Effector memory CD4-positive, alpha-beta T cell (primary cell): ENCODE data around the gene TEAD1.

Source experiments
- DNase-seq, 3 donors: peaks; one replicate each; pipeline ENCODE4 v3.0.0-alpha.2; 2020
- H3K27ac ChIP-seq: 2 replicates; pipeline ENCODE4 v1.7.0; 2013; ENCODE audit warnings: mild to moderate bottlenecking, low read length, moderate library complexity; ENCODE audit not compliant: insufficient read depth, poor library complexity, severe bottlenecking
- H3K27me3 ChIP-seq: replicated peaks from 2 replicates; pipeline ENCODE4 v1.7.0; 2013; ENCODE audit warnings: mild to moderate bottlenecking, low read length; ENCODE audit not compliant: insufficient read depth, control insufficient read depth, poor library complexity, severe bottlenecking
- H3K36me3 ChIP-seq: 2 replicates; pipeline ENCODE4 v1.7.0; 2013; ENCODE audit warnings: mild to moderate bottlenecking, low read length, moderate library complexity; ENCODE audit not compliant: control insufficient read depth, insufficient read depth
- H3K4me1 ChIP-seq: 2 replicates; pipeline ENCODE4 v1.7.0; 2013; ENCODE audit warnings: low read length, mild to moderate bottlenecking; ENCODE audit not compliant: control insufficient read depth, insufficient read depth, poor library complexity, severe bottlenecking
- H3K4me3 ChIP-seq: 2 replicates; pipeline ENCODE4 v1.7.0; 2013; ENCODE audit warnings: low read length, low read depth, mild to moderate bottlenecking; ENCODE audit not compliant: insufficient read depth, poor library complexity, severe bottlenecking
- H3K9me3 ChIP-seq: 2 replicates; pipeline ENCODE4 v1.7.0; 2013; ENCODE audit warnings: mild to moderate bottlenecking, low read length, moderate library complexity; ENCODE audit not compliant: control insufficient read depth

The TEAD1 gene

GRCh38 chr11:12826441-12826840, 152.2 kb downstream of the TEAD1 start:
- Histone ChIP-seq H3K27ac (no peak overlapping the region), H3K36me3 (no peaks in the 10 kb centered on the region), H3K4me1 (no peaks in the 10 kb centered on the region), H3K9me3 (no peaks in the 10 kb centered on the region), H3K4me3 (no peak overlapping the region), H3K27me3 (no peaks in the 10 kb centered on the region)
- DNase-seq: no peak

DNA sequence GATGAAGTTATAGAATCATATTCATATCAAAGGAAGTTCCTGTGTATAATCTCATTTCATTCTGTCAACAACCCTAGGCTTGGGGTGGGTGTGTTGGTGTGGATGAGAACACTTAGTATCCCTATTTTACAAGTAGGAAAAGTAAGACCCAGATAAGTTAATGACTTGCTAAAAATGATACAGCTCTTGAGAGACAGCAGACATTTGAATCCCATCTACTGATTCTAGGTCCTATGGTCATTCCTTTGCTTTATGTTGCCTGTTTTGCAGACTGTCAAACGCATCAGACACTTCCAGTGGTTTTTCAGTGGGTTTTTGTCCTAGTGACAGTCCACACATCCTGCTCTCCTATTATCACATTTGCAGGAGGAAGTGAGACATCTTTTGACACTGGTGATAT, 153.1 kb downstream of the TEAD1 start:
- Histone ChIP-seq H3K9me3 (no peaks in the 10 kb centered on the region), H3K36me3 (no peaks in the 10 kb centered on the region), H3K4me3 (no peak overlapping the region), H3K4me1 (no peaks in the 10 kb centered on the region), H3K27me3 (no peaks in the 10 kb centered on the region), H3K27ac (no peak overlapping the region)
- DNase-seq: no peak

DNA sequence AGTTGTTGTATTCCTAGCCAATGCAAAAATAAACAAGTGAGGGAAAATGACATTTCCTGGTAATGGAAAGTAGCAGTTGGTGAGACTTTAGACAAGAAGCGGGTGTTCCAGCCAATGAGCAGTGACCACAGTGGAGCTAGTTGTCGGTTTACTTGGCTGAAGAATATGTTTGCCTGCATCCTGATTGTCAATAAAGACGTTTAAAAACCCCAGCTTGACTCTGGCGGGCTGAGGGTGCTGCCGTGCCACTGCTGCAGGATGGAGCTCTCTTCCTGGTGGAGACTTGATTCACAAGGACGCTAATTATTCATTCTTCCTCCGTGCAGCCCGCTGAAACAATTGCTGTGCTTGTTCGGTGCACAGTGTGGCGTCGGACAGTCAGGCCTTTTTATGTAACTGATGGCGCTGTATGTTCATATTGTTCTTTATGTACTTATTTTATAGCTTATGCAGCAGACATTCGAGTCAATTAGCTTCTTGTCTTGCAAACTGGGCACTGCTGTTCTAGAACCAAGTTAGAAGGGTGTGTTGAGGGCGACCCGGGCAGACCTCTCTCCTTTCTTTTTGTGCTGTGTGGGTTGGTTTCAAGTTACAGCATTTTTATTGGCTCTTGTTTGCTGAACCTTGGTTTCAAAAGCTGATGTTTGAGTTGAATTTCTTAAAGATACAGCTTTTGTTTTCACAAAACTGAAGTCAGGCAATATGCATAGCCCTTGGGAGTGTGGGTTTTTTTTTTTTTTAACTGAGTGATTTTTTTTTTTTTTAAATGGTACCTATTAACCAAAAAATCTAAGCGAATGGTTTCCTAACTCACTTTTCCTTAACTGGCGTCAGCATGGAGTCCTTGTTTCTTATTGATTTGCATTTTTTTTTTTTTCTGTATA, 153.9 kb downstream of the TEAD1 start:
- no peak for DNase-seq
- H3K9me3 ChIP-seq: no peaks in the 10 kb centered on the region

GRCh38 chr11:12829131-12829530, 154.9 kb downstream of the TEAD1 start:
- no peak overlapping the region for H3K4me3 ChIP-seq
- no peaks in the 10 kb centered on the region for H3K4me1 ChIP-seq
- no peak overlapping the region for H3K27ac ChIP-seq
- no peaks in the 10 kb centered on the region for H3K27me3 ChIP-seq
- H3K36me3 ChIP-seq: no peaks in the 10 kb centered on the region
- DNase-seq: no peak
- no peaks in the 10 kb centered on the region for H3K9me3 ChIP-seq

More for the DNA sequence above, 153.9 kb downstream of the TEAD1 start:
- Histone ChIP-seq H3K27me3 (no peaks in the 10 kb centered on the region), H3K36me3 (no peaks in the 10 kb centered on the region), H3K27ac (no peak overlapping the region), H3K4me1 (no peaks in the 10 kb centered on the region), H3K4me3 (no peak overlapping the region)

GRCh38 chr11:12829540-12830314, 155.5 kb downstream of the TEAD1 start:
- H3K4me1 ChIP-seq: no peaks in the 10 kb centered on the region
- no peaks in the 10 kb centered on the region for H3K9me3 ChIP-seq
- H3K27ac ChIP-seq: no peak overlapping the region
- no peaks in the 10 kb centered on the region for H3K36me3 ChIP-seq
- DNase-seq: no peak
- H3K27me3 ChIP-seq: no peaks in the 10 kb centered on the region
- H3K4me3 ChIP-seq: no peak overlapping the region

DNA sequence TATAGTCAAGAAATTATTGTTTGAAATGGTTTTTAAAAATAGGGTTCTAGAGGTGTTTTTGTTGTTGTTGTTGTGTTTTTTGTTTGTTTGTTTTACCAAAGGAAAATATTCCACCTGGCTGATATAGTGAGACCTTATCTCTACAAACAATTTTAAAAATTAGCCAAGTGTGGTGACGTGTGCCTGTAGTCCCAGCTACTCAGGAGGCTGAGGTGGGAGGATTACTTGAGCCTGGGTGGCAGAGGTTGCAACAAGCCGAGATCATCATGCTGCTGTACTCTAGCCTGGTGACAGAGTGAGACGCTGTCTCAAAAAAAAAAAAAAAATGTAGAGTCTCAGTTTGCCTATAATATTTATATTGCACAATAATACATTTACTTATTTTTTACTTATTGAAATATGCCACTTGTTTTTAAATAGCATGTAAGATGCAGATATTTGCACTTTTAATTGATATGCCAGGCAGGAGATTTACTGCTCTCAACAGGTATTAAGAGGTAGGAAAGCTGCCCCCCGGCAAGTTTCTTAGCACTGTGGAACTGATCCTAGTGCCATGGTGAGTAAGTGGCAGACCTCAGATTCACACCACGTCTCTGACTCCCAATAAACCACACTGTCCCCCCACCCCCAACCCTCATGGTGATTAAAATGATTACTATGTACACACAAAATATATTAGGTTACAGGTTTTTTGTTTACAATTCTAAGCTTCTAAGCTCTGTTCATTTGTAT, 157.4 kb downstream of the TEAD1 start:
- H3K27me3 ChIP-seq: no peaks in the 10 kb centered on the region
- no peaks in the 10 kb centered on the region for H3K9me3 ChIP-seq
- no peak overlapping the region for H3K4me3 ChIP-seq
- no peak overlapping the region for H3K27ac ChIP-seq
- H3K36me3 ChIP-seq: no peaks in the 10 kb centered on the region
- H3K4me1 ChIP-seq: no peaks in the 10 kb centered on the region
- no peak for DNase-seq

DNA sequence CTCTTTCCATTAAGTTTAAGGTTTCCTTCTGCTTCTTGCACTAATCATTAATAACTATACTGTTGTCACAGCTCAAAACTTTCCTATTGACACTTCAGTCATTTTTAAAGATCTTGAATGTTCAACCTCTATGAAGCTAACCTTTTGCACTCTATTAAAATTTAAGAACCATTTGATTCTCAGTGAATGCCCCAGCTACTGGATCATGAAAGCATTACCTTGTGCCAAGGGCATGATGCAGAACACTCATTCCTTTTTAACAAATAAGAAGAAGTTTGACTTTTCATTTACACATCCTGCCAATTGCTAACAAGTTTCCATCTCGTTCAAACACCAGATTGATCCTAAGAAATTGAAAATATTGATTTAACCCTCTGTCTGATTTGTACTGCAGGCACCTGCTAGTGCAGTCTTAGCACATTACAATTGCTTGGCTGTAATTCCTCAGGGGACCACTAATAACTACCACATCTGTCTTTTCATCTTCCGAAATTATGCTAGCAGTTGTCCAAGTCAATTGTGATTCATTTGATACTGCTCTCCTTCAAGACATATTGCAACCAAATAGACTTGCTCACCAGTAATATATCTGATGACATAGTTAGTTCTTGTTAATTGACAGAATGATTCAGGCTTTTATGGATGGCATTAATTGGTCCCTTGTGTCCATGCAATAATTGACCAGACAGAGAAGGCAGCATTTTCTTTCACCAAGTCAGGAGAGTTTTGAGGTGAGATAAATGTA, 158.4 kb downstream of the TEAD1 start:
- H3K27me3 ChIP-seq: no peaks in the 10 kb centered on the region
- H3K36me3 ChIP-seq: no peaks in the 10 kb centered on the region
- no peaks in the 10 kb centered on the region for H3K4me1 ChIP-seq
- no peak for DNase-seq
- no peak overlapping the region for H3K27ac ChIP-seq
- no peaks in the 10 kb centered on the region for H3K9me3 ChIP-seq
- H3K4me3 ChIP-seq: no peak overlapping the region

- H3K4me3 ChIP-seq: no peak overlapping the region
- H3K36me3 ChIP-seq: no peaks in the 10 kb centered on the region
- H3K27me3 ChIP-seq: no peaks in the 10 kb centered on the region
- H3K9me3 ChIP-seq: no peaks in the 10 kb centered on the region
- H3K27ac ChIP-seq: no peak overlapping the region
- no peak for DNase-seq
- no peaks in the 10 kb centered on the region for H3K4me1 ChIP-seq
Measured at GRCh38 chr11:12834166-12834565, 159.9 kb downstream of the TEAD1 start.

DNA sequence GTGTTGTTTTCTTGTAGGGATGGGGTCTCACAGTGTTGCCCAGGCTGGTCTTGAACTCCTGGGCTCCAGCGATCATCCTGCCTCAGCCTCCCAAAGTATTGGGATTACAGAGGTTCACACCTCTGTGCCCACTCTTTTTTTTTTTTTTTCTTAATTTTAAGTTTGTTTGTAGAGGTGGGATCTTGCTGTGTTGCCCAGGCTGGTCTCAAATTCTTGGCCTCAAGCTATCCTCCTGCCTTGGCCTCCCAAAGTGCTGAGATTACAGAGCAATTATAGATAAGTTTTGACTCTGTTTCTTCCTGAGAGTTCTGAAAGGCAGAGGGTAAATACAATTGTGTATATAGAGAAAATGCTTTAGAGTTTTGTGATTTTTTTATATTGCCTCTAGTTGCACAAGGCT, 160.4 kb downstream of the TEAD1 start:
- H3K27me3 ChIP-seq: no peaks in the 10 kb centered on the region
- no peak overlapping the region for H3K27ac ChIP-seq
- no peak for DNase-seq
- H3K9me3 ChIP-seq: no peaks in the 10 kb centered on the region
- no peak overlapping the region for H3K4me3 ChIP-seq
- H3K36me3 ChIP-seq: no peaks in the 10 kb centered on the region
- no peaks in the 10 kb centered on the region for H3K4me1 ChIP-seq
